NOMO-1 treated with DMSO at 0.1 percent for 48 hours (cell line): ENCODE data around the gene TRIM17.

Experiments used
- DNase-seq: peaks from one replicate; lab custom pipeline; 2025; ENCODE audit not compliant: unreplicated experiment; lab: John Stamatoyannopoulos, UW

TRIM17 gene

GRCh38 chr1:228381356-228381755, 35.3 kb downstream of the TRIM17 start:
- no peak for DNase-seq

GRCh38 chr1:228379666-228380065, 37.0 kb downstream of the TRIM17 start:
- DNase-seq: no peak

GRCh38 chr1:228378873-228379460, 37.7 kb downstream of the TRIM17 start:
- peak; percentile 5 for DNase-seq

- peak; percentile 58 for DNase-seq
Measured at GRCh38 chr1:228378090-228378872, 38.4 kb downstream of the TRIM17 start.

GRCh38 chr1:228377664-228378089, 39.0 kb downstream of the TRIM17 start:
- DNase-seq: no peak

GRCh38 chr1:228376651-228377631, 39.7 kb downstream of the TRIM17 start:
- DNase-seq: no peak

GRCh38 chr1:228376262-228376628, 40.4 kb downstream of the TRIM17 start:
- no peak for DNase-seq

- DNase-seq: no peak
Measured at GRCh38 chr1:228375578-228376261, 40.9 kb downstream of the TRIM17 start.

- no peak for DNase-seq
Measured at GRCh38 chr1:228374711-228375577, 41.7 kb downstream of the TRIM17 start.

- no peak for DNase-seq
Measured at GRCh38 chr1:228373681-228374571, 42.7 kb downstream of the TRIM17 start.

GRCh38 chr1:228373004-228373680, 43.5 kb downstream of the TRIM17 start:
- no peak for DNase-seq

- no peak for DNase-seq
Measured at GRCh38 chr1:228372183-228373003, 44.3 kb downstream of the TRIM17 start.

- DNase-seq: no peak
Measured at GRCh38 chr1:228371741-228372182, 44.9 kb downstream of the TRIM17 start.

- no peak for DNase-seq
Measured at GRCh38 chr1:228370941-228371740, 45.5 kb downstream of the TRIM17 start.

- no peak for DNase-seq
Measured at GRCh38 chr1:228370439-228370940, 46.2 kb downstream of the TRIM17 start.

- no peak for DNase-seq
Measured at GRCh38 chr1:228369608-228370438, 46.8 kb downstream of the TRIM17 start.
